NCI-H82 (cell line): ENCODE results near the gene RNF115.

Experiments
- DNase-seq: peaks from one replicate; lab custom pipeline; 2025; lab: John Stamatoyannopoulos, UW

Gene RNF115

DNA sequence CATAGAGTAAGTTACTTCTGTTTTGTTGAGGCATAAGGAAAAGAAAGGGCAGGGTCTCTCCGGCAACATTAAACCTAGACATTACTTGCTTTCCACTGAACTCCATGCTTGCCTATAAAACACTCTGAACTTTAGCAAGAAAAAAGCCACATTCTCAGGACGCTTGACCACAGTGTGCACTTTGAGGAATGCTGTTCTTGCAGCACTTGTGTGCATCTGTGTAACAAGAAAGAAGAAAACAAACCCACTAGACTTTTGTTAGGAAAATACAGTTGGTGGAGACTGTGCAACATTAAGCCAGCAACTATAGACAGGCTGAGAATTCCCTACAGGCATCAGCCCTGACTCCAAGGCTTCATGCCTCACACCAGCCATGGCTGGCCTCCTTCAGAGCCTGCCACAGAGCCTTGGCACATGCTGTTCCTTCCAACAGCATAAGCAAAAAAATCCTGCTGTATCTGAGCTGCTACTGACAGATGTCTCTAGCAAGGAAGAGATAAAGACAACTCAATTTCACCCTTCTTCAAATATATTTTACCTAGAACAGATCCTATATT, 122.5 kb downstream of the RNF115 start:
- no peak for DNase-seq

- DNase-seq: no peak
These were observed 127.3 kb downstream of the RNF115 start for GRCh38 chr1:145696630-145696960.

DNA sequence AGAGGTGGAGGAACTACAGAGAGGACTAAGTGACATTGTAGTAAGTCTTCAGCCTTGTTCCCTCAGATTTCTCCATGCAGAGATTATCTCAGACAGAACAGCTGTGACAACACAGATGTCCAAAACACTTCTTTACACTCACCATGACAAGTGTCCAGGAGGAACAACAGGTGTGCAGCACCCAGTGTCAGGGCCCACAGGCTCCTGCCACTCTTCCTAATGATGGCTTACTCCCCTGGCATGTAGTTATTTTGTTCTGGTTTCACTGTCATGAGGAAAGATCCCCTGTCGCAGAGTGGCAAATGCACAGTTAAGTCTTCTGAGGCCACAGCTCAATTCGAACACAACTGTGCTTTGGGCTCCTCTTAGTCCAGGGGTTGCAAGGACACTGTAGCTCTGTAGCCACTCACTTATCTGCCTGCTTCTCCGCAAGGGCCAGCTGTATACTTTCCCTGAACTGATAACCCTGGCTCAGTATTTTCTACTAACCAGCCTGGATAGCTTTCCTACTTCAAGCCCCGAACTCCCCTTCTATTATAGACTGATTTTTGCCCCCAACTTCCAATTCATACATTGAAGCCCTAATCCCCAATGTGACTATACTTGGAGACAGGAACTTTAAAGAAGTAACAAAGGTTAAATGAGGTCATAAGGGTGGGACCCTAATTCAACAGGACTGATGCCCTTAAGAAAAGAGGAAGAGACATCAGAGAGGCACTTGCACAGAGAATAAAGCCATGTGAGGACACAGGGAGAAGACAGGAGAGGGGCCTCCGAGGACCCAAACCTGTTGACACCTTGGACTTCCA, 127.9 kb downstream of the RNF115 start:
- DNase-seq: peak; percentile 63

- DNase-seq: no peak
These were observed 131.0 kb downstream of the RNF115 start for GRCh38 chr1:145692785-145693443.

DNA sequence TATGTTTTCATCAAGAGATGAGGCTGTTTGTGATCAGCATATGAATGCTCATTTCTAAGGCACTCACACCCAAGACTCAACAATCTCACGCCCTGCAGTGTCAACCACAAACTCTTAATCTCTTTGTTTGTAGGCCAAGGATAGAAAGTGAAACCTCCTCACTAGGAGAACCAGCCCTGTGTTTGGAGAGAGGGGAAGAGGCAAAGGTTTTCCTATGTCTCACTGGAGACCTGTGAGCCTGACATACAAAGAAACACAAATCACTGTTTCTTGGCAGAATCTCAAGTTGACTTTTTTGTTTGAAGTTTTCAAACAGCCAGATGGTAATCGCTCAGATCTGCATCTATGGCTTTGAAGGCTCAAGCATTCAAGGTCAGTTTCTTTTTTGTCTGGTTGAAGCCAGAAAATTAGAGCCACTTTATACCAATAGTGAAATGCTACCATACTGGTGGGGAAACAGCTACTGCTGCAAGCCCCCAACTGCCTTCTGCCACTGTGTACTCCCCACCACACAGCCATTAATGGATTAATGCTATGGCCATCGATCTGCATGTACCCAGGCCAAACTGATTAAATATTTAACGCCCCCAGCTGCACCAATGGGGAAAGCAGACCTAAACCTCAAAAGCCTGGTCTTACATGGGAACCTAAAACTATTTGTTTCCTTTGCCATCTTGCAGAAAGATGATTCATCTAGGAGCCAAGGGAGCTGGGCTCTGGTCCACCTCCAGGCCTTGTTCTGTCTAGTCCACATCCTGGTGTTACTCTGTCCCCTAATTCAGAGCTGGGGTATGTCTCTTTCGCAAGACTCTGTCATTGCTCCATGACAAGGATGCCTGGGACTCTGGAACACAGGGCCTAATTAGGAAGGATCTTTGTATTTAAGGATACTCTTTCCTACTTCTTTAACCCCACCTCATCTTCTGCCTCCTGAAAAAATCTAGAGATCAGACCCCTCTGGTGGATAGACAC, 133.0 kb downstream of the RNF115 start:
- DNase-seq: no peak

- no peak for DNase-seq
These were observed 134.0 kb downstream of the RNF115 start for GRCh38 chr1:145689922-145690321.

DNA sequence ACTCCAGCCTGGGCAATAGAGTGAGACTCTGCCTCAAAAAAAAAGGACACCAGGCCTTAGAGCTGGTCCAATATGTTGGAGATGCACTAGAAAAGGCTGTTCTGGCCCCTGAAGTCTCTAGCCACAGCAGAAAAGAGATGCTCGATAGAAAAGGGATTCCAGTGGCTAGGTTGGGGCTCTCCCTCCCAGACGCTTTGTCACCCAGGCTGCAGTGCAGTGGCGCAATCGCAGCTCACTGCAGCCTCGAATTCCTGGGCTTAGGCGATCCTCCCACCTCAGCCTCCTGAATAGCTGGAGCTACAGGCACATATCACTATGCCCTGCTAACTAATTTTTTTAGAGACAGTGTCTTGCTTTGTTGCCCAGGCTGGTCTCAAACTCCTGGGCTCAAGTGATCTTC, 135.0 kb downstream of the RNF115 start:
- DNase-seq: no peak
